ENCODE results near the gene ID3.
A peak's percentile ranks its signal among the peaks of the same experiment; 100 is the strongest.

Gene ID3

GRCh38 chr1:23555986-23556634, 3.2 kb downstream of the ID3 start:
- in situ Hi-C loops (cut with MboI; ENCODE audit: low sequenced_read_pairs, unreplicated experiment) = no loop called here
- DNase-seq (ENCODE audit: low spot score) = no peak
- TF ChIP-seq CTCF (IDR thresholded peaks at IDR 0.05; ENCODE audit: borderline replicate concordance, control extremely low read depth, extremely low read depth, insufficient read depth, missing control alignments) = no peak

GRCh38 chr1:23555270-23555985, 3.9 kb downstream of the ID3 start:
- no peak for TF ChIP-seq CTCF (IDR thresholded peaks at IDR 0.05; ENCODE audit: borderline replicate concordance, control extremely low read depth, extremely low read depth, insufficient read depth, missing control alignments)
- in situ Hi-C loops (cut with MboI; ENCODE audit: low sequenced_read_pairs, unreplicated experiment) = no loop called here
- DNase-seq (ENCODE audit: low spot score) = no peak

GRCh38 chr1:23554481-23555269, 4.6 kb downstream of the ID3 start:
- DNase-seq (ENCODE audit: low spot score) = peak; percentile 94
- in situ Hi-C loops (cut with MboI; ENCODE audit: low sequenced_read_pairs, unreplicated experiment) = no loop called here
- peak; percentile 40 for TF ChIP-seq CTCF (IDR thresholded peaks at IDR 0.05; ENCODE audit: borderline replicate concordance, control extremely low read depth, extremely low read depth, insufficient read depth, missing control alignments)

- DNase-seq (ENCODE audit: low spot score) = no peak
- no peak for TF ChIP-seq CTCF (IDR thresholded peaks at IDR 0.05; ENCODE audit: borderline replicate concordance, control extremely low read depth, extremely low read depth, insufficient read depth, missing control alignments)
- in situ Hi-C loops (cut with MboI; ENCODE audit: low sequenced_read_pairs, unreplicated experiment) = no loop called here
Measured at GRCh38 chr1:23554127-23554480, 5.2 kb downstream of the ID3 start.

GRCh38 chr1:23553231-23554126, 5.8 kb downstream of the ID3 start:
- in situ Hi-C loops (cut with MboI; ENCODE audit: low sequenced_read_pairs, unreplicated experiment) = no loop called here
- DNase-seq (ENCODE audit: low spot score) = no peak
- no peak for TF ChIP-seq CTCF (IDR thresholded peaks at IDR 0.05; ENCODE audit: borderline replicate concordance, control extremely low read depth, extremely low read depth, insufficient read depth, missing control alignments)

- in situ Hi-C loops (cut with MboI; ENCODE audit: low sequenced_read_pairs, unreplicated experiment) = no loop called here
- DNase-seq (ENCODE audit: low spot score) = no peak
- TF ChIP-seq CTCF (IDR thresholded peaks at IDR 0.05; ENCODE audit: borderline replicate concordance, control extremely low read depth, extremely low read depth, insufficient read depth, missing control alignments) = no peak
Measured at GRCh38 chr1:23551849-23552248, 7.5 kb downstream of the ID3 start.
